Measurements from ENCODE around the gene TYK2. TPM values are rescaled to one million over a fixed set of nuclear protein-coding genes. Genes with fewer than 3 reads are reported as not detected.

TYK2 gene
- total and polyA plus RNA-seq, 4 donors, result 47.9 to 63.1 (median 59.6) TPM

GRCh38 chr19:10318807-10319682 is 61.3 kb downstream of the TYK2 start:
- peaks cover 3 to 17% (median 9%) of the 10 kb centered on the region in 4 donors for H3K4me1 ChIP-seq (ENCODE audit: control insufficient read depth in 4 of 4, insufficient read depth in 4 of 4, low read length in 3 of 4)
- no peak overlapping the region for H3K9ac ChIP-seq (ENCODE audit: low read depth in 1 of 2, low read length in 2 of 2)
- no peak overlapping the region for H3K4me3 ChIP-seq (ENCODE audit: low read depth in 1 of 3, low read length in 3 of 3)
- TF ChIP-seq ZBTB33 (IDR thresholded peaks at IDR 0.05) (no peak), EGR1 (IDR thresholded peaks at IDR 0.05; ENCODE audit: low read depth in 2 of 2) (no peak), CTCF (IDR thresholded peaks at IDR 0.05; ENCODE audit: low read depth, low read length, missing input control) (no peak), YY1 (IDR thresholded peaks at IDR 0.05) (no peak), TAF1 (conservative IDR thresholded peaks at IDR 0.05) (no peak), REST (IDR thresholded peaks at IDR 0.05) (no peak), JUND (IDR thresholded peaks at IDR 0.05) (no peak), HNF4A (conservative IDR thresholded peaks at IDR 0.05) (no peak), FOXA2 (IDR thresholded peaks at IDR 0.05) (no peak), MAX (IDR thresholded peaks at IDR 0.05) (no peak), HNF4G (IDR thresholded peaks at IDR 0.05) (no peak)
- no peaks in the 10 kb centered on the region for H3K27me3 ChIP-seq (ENCODE audit: control insufficient read depth in 4 of 4, insufficient read depth in 4 of 4, low read length in 3 of 4)
- WGBS, result 90% methylated on average over 13 of the region's 13 CpGs
- H3K36me3 ChIP-seq (ENCODE audit: control insufficient read depth in 4 of 4, insufficient read depth in 3 of 4, low read depth in 1 of 4, low read length in 3 of 4), result peaks cover 19 to 56% (median 31%) of the 10 kb centered on the region in 4 donors
- no peak for DNase-seq (ENCODE audit: low spot score)
- no peaks in the 10 kb centered on the region for H3K9me3 ChIP-seq (ENCODE audit: control insufficient read depth in 4 of 4, low read length in 3 of 4)
- no peak overlapping the region for H3K27ac ChIP-seq (ENCODE audit: low read depth in 1 of 2, low read length in 2 of 2)

- H3K27me3 ChIP-seq (ENCODE audit: control insufficient read depth in 4 of 4, insufficient read depth in 4 of 4, low read length in 3 of 4), result no peaks in the 10 kb centered on the region
- no peak overlapping the region for H3K9ac ChIP-seq (ENCODE audit: low read depth in 1 of 2, low read length in 2 of 2)
- 92% methylated on average over 15 of the region's 15 CpGs for WGBS
- H3K9me3 ChIP-seq (ENCODE audit: control insufficient read depth in 4 of 4, low read length in 3 of 4), result no peaks in the 10 kb centered on the region
- peaks cover 13 to 48% (median 27%) of the 10 kb centered on the region in 4 donors for H3K36me3 ChIP-seq (ENCODE audit: control insufficient read depth in 4 of 4, insufficient read depth in 3 of 4, low read depth in 1 of 4, low read length in 3 of 4)
- no peak overlapping the region for H3K4me3 ChIP-seq (ENCODE audit: low read depth in 1 of 3, low read length in 3 of 3)
- H3K4me1 ChIP-seq (ENCODE audit: control insufficient read depth in 4 of 4, insufficient read depth in 4 of 4, low read length in 3 of 4), result peaks cover 3 to 17% (median 9%) of the 10 kb centered on the region in 4 donors
- no peak for DNase-seq (ENCODE audit: low spot score)
- no peak overlapping the region for H3K27ac ChIP-seq (ENCODE audit: low read depth in 1 of 2, low read length in 2 of 2)
- no peak for TF ChIP-seq RAD21 (IDR thresholded peaks at IDR 0.05)
- no peak for TF ChIP-seq CTCF (IDR thresholded peaks at IDR 0.05; ENCODE audit: low read depth, low read length, missing input control)
- TF ChIP-seq JUND (IDR thresholded peaks at IDR 0.05), result no peak
- no peak for TF ChIP-seq REST (IDR thresholded peaks at IDR 0.05)
- TF ChIP-seq NR2F2 (IDR thresholded peaks at IDR 0.05), result no peak
- TF ChIP-seq YY1 (IDR thresholded peaks at IDR 0.05), result no peak
- TF ChIP-seq GABPA (IDR thresholded peaks at IDR 0.05 in 1 of 2, conservative IDR thresholded peaks at IDR 0.05 in 1 of 2), result no peak
- no peak for TF ChIP-seq FOXA2 (IDR thresholded peaks at IDR 0.05)
- TF ChIP-seq HNF4G (IDR thresholded peaks at IDR 0.05), result no peak
- no peak for TF ChIP-seq SP1 (IDR thresholded peaks at IDR 0.05)
- TF ChIP-seq EGR1 (IDR thresholded peaks at IDR 0.05; ENCODE audit: low read depth in 2 of 2), result no peak
- no peak for TF ChIP-seq FOXA1 (IDR thresholded peaks at IDR 0.05)
Measured at GRCh38 chr19:10317857-10318462, 62.4 kb downstream of the TYK2 start.

Data from liver (tissue), 9 donors.